GM23338 (cell line): ENCODE data around the gene CDKN2D.
"Not testable (repeated sequence)": the region's sequence is repeated elsewhere in the genome, so short reads cannot be mapped to it uniquely, and the experiment has no call there.

Experiments used
- CREB1 ChIP-seq: fragments of 250-450 bp; sonication (Bioruptor Pico); IDR thresholded peaks from 2 replicates; pipeline ENCODE4 v1.5.0; 2020; ENCODE audit warnings: low read depth, mild to moderate bottlenecking, moderate library complexity
- EZH2 ChIP-seq: fragments of 200-600 bp; sonication (generic); IDR thresholded peaks from one replicate; pipeline ENCODE4 v1.8.0; 2017; ENCODE audit warnings: antibody characterized with exemption, mild to moderate bottlenecking, low read depth; ENCODE audit not compliant: unreplicated experiment
- EZH2phosphoT487 ChIP-seq: fragments of 200-600 bp; sonication (generic); IDR thresholded peaks from one replicate; pipeline ENCODE4 v1.8.1; 2018; ENCODE audit warnings: antibody characterized with exemption; ENCODE audit not compliant: unreplicated experiment
- JUNB ChIP-seq: IDR thresholded peaks from one replicate; pipeline ENCODE4 v1.6.1; 2016; ENCODE audit warnings: antibody characterized with exemption; ENCODE audit not compliant: unreplicated experiment
- NANOG ChIP-seq: IDR thresholded peaks from 2 replicates; pipeline ENCODE4 v1.6.1; 2016; ENCODE audit warnings: antibody characterized with exemption, borderline replicate concordance
- POLR2AphosphoS5 ChIP-seq: IDR thresholded peaks from 2 replicates; pipeline ENCODE4 v1.6.1; 2016; ENCODE audit warnings: antibody characterized with exemption, low read depth
- ZNF114 ChIP-seq: fragments of 250-450 bp; sonication (Bioruptor Pico); IDR thresholded peaks from 2 replicates; pipeline ENCODE4 v1.5.0; 2020; ENCODE audit warnings: mild to moderate bottlenecking, moderate library complexity
- ZNF331 ChIP-seq: fragments of 250-450 bp; sonication (Bioruptor Pico); IDR thresholded peaks from 2 replicates; pipeline ENCODE4 v1.5.0; 2020; ENCODE audit warnings: low read depth, mild to moderate bottlenecking, moderate library complexity
- TF ChIP-seq, protein P1 (sequence below), 2 experiments: fragments of 200-600 bp in 1 of 2; sonication (generic) in 1 of 2; conservative IDR thresholded peaks; 2 replicates each; pipeline versions ENCODE4 v1.5.1 to v1.6.1; 2016 to 2017; ENCODE audit warnings: antibody characterized with exemption in 2 of 2, low read depth in 2 of 2, mild to moderate bottlenecking in 2 of 2, moderate library complexity in 1 of 2
- TF ChIP-seq, protein P2 (sequence below): IDR thresholded peaks from 2 replicates; pipeline ENCODE4 v1.6.1; 2016; ENCODE audit warnings: antibody characterized with exemption
- TF ChIP-seq, protein P3 (sequence below): IDR thresholded peaks from one replicate; pipeline ENCODE4 v1.6.1; 2018; ENCODE audit warnings: antibody characterized with exemption; ENCODE audit not compliant: unreplicated experiment

DNA sequence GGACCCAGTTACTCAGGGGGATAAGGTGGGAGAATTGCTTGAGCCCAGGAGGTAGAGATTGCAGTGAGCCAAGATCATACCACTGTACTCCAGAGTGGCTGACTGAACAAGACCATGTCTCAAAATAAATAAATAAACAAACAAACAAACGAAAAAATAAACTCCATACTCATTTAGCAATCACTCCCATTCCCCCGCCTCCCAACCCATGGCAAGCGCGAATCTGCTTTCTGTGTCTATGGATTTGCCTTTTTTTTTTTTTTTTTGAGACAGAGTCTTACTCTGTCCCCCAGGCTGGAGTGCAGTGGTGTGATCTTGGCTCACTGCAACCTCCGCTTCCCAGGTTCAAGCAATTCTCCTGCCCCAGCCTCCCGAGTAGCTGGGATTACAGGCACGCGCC lies 41.9 kb downstream of the CDKN2D start:
- TF ChIP-seq POLR2AphosphoS5; NANOG; ZNF331 (CRISPR knock-in tag); JUNB; EZH2; EZH2phosphoT487; ZNF114 (CRISPR knock-in tag); CREB1 (CRISPR knock-in tag): not testable (repeated sequence)
- TF ChIP-seq, protein P1, sequence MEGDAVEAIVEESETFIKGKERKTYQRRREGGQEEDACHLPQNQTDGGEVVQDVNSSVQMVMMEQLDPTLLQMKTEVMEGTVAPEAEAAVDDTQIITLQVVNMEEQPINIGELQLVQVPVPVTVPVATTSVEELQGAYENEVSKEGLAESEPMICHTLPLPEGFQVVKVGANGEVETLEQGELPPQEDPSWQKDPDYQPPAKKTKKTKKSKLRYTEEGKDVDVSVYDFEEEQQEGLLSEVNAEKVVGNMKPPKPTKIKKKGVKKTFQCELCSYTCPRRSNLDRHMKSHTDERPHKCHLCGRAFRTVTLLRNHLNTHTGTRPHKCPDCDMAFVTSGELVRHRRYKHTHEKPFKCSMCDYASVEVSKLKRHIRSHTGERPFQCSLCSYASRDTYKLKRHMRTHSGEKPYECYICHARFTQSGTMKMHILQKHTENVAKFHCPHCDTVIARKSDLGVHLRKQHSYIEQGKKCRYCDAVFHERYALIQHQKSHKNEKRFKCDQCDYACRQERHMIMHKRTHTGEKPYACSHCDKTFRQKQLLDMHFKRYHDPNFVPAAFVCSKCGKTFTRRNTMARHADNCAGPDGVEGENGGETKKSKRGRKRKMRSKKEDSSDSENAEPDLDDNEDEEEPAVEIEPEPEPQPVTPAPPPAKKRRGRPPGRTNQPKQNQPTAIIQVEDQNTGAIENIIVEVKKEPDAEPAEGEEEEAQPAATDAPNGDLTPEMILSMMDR (conservative IDR thresholded peaks at IDR 0.05; ENCODE audit: low read depth in 2 of 2): not testable (repeated sequence)
- TF ChIP-seq, protein P2, sequence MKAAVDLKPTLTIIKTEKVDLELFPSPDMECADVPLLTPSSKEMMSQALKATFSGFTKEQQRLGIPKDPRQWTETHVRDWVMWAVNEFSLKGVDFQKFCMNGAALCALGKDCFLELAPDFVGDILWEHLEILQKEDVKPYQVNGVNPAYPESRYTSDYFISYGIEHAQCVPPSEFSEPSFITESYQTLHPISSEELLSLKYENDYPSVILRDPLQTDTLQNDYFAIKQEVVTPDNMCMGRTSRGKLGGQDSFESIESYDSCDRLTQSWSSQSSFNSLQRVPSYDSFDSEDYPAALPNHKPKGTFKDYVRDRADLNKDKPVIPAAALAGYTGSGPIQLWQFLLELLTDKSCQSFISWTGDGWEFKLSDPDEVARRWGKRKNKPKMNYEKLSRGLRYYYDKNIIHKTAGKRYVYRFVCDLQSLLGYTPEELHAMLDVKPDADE: not testable (repeated sequence)
- TF ChIP-seq, protein P3, sequence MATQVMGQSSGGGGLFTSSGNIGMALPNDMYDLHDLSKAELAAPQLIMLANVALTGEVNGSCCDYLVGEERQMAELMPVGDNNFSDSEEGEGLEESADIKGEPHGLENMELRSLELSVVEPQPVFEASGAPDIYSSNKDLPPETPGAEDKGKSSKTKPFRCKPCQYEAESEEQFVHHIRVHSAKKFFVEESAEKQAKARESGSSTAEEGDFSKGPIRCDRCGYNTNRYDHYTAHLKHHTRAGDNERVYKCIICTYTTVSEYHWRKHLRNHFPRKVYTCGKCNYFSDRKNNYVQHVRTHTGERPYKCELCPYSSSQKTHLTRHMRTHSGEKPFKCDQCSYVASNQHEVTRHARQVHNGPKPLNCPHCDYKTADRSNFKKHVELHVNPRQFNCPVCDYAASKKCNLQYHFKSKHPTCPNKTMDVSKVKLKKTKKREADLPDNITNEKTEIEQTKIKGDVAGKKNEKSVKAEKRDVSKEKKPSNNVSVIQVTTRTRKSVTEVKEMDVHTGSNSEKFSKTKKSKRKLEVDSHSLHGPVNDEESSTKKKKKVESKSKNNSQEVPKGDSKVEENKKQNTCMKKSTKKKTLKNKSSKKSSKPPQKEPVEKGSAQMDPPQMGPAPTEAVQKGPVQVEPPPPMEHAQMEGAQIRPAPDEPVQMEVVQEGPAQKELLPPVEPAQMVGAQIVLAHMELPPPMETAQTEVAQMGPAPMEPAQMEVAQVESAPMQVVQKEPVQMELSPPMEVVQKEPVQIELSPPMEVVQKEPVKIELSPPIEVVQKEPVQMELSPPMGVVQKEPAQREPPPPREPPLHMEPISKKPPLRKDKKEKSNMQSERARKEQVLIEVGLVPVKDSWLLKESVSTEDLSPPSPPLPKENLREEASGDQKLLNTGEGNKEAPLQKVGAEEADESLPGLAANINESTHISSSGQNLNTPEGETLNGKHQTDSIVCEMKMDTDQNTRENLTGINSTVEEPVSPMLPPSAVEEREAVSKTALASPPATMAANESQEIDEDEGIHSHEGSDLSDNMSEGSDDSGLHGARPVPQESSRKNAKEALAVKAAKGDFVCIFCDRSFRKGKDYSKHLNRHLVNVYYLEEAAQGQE: not testable (repeated sequence)
